ENCODE measurements around the gene RNF146.
"Not testable (repeated sequence)": the region's sequence is repeated elsewhere in the genome, so short reads cannot be mapped to it uniquely, and the experiment has no call there.

RNF146 gene

GRCh38 chr6:127266178-127266891 is at the start of gene RNF146:
Gene RNF146 (plus strand): TSS chr6:127266864. CDS start chr6:127280339, 13,475 bp downstream.
- peak; percentile 39 for DNase-seq

GRCh38 chr6:127219869-127220268 is 46.8 kb upstream of the RNF146 start:
- DNase-seq, result no peak

GRCh38 chr6:127221201-127221600 is 45.5 kb upstream of the RNF146 start:
- no peak for DNase-seq

- no peak for DNase-seq
Observed at GRCh38 chr6:127222418-127222817, 44.2 kb upstream of the RNF146 start.

GRCh38 chr6:127225497-127225896 is 41.2 kb upstream of the RNF146 start:
- no peak for DNase-seq

- not testable (repeated sequence) for DNase-seq
Observed at GRCh38 chr6:127233819-127234218, 32.8 kb upstream of the RNF146 start.

- DNase-seq, result no peak
Observed at GRCh38 chr6:127243501-127243900, 23.2 kb upstream of the RNF146 start.

- no peak for DNase-seq
Observed at GRCh38 chr6:127247114-127248096, 19.3 kb upstream of the RNF146 start.

- no peak for DNase-seq
Observed at GRCh38 chr6:127249621-127250020, 17.0 kb upstream of the RNF146 start.

GRCh38 chr6:127255286-127255685 is 11.4 kb upstream of the RNF146 start:
- DNase-seq, result no peak

- no peak for DNase-seq
Observed at GRCh38 chr6:127262896-127263295, 3.8 kb upstream of the RNF146 start.

- no peak for DNase-seq
Observed at GRCh38 chr6:127263481-127263880, 3.2 kb upstream of the RNF146 start.

- no peak for DNase-seq
Observed at GRCh38 chr6:127266892-127267645, 405 bp downstream of the RNF146 start.

- DNase-seq, result no peak
Observed at GRCh38 chr6:127267646-127268625, 1.3 kb downstream of the RNF146 start.

GRCh38 chr6:127272576-127272975 is 5.9 kb downstream of the RNF146 start:
- no peak for DNase-seq

- DNase-seq, result no peak
Observed at GRCh38 chr6:127273499-127273898, 6.8 kb downstream of the RNF146 start.

GRCh38 chr6:127276331-127276730 is 9.7 kb downstream of the RNF146 start:
- no peak for DNase-seq

GRCh38 chr6:127277878-127278843 is 11.5 kb downstream of the RNF146 start:
- no peak for DNase-seq

GRCh38 chr6:127279815-127280214 is 13.2 kb downstream of the RNF146 start:
- no peak for DNase-seq

GRCh38 chr6:127282184-127282583 is 15.5 kb downstream of the RNF146 start:
- no peak for DNase-seq

- DNase-seq, result no peak
Observed at GRCh38 chr6:127288705-127289104, 22.0 kb downstream of the RNF146 start.
